SK-N-SH (cell line): ENCODE measurements around the gene RNF4. TPM values are rescaled to one million over a fixed set of nuclear protein-coding genes. Genes with fewer than 3 reads are reported as not detected.

Experiments used
- CTCF ChIA-PET: fragments of 300-600, 350-600 bp; formaldehyde crosslinking; extraction: SDS; loops from one replicate; lab custom pipeline; 2021; lab: Yijun Ruan, JAX
- POLR2A ChIA-PET: fragments of 350-600 bp; sonication (Branson Sonifier 250); formaldehyde crosslinking; extraction: SDS; loops from one replicate; lab custom pipeline; 2020; ENCODE audit warnings: antibody characterized with exemption, inconsistent platforms; lab: Yijun Ruan, JAX
- DNase-seq: peaks from one replicate; pipeline ENCODE4 v3.0.0; 2012
- H2AFZ ChIP-seq: fragments of 200-600 bp; sonication (generic); 2 replicates; pipeline ENCODE4 v1.8.1; 2016; ENCODE audit warnings: antibody characterized with exemption, mild to moderate bottlenecking, low read depth
- H3F3A ChIP-seq: fragments of 200-600 bp; sonication (generic); replicated peaks from 2 replicates; pipeline ENCODE3; 2016; ENCODE audit warnings: antibody characterized with exemption, mild to moderate bottlenecking; ENCODE audit not compliant: insufficient read depth
- H3K27ac ChIP-seq, 2 experiments: fragments of 200-500 bp in 1 of 2; fragments of 200-600 bp in 1 of 2; sonication (Bioruptor generic) in 1 of 2; sonication (generic), shearing (Covaris generic) in 1 of 2; 2 replicates each; pipeline versions ENCODE4 v1.5.1 to v1.6.1; 2014 to 2016; ENCODE audit warnings: low read depth in 2 of 2, inconsistent platforms in 1 of 2, low read length in 1 of 2, mild to moderate bottlenecking in 1 of 2, mixed read lengths in 1 of 2
- H3K27me3 ChIP-seq: fragments of 200-600 bp; sonication (generic), shearing (Covaris generic); 2 replicates; pipeline ENCODE4 v1.6.1; 2016; ENCODE audit warnings: mixed run types; ENCODE audit not compliant: insufficient read depth
- H3K36me3 ChIP-seq, 2 experiments: fragments of 200-500 bp in 1 of 2; fragments of 200-600 bp in 1 of 2; sonication (Bioruptor generic) in 1 of 2; sonication (generic) in 1 of 2; replicated peaks in 1 of 2; 2 replicates each; pipeline versions ENCODE3 to v1.5.1; 2014 to 2016; ENCODE audit warnings: low read length in 1 of 2, mild to moderate bottlenecking in 1 of 2; ENCODE audit not compliant: insufficient read depth in 2 of 2, control insufficient read depth in 1 of 2
- H3K4me1 ChIP-seq, 2 experiments: fragments of 200-500 bp in 1 of 2; fragments of 200-600 bp in 1 of 2; sonication (Bioruptor generic) in 1 of 2; sonication (generic), shearing (Covaris generic) in 1 of 2; 2 replicates each; pipeline versions ENCODE4 v1.5.1 to v1.6.1; 2014 to 2016; ENCODE audit warnings: low read depth in 1 of 2, low read length in 1 of 2, mixed run types in 1 of 2; ENCODE audit not compliant: insufficient read depth in 2 of 2, control insufficient read depth in 1 of 2
- H3K4me2 ChIP-seq: fragments of 200-600 bp; sonication (generic), shearing (Covaris generic); 2 replicates; pipeline ENCODE4 v1.6.1; 2017; ENCODE audit warnings: mixed run types
- H3K4me3 ChIP-seq, 2 experiments: fragments of 200-500 bp in 1 of 2; fragments of 200-600 bp in 1 of 2; sonication (Bioruptor generic) in 1 of 2; sonication (generic), shearing (Covaris generic) in 1 of 2; 2 replicates each; pipeline versions ENCODE4 v1.5.1 to v1.8.1; 2014 to 2016; ENCODE audit warnings: low read depth in 2 of 2, inconsistent platforms in 1 of 2, low read length in 1 of 2, mild to moderate bottlenecking in 1 of 2, mixed read lengths in 1 of 2, moderate library complexity in 1 of 2
- H3K79me2 ChIP-seq: fragments of 200-600 bp; sonication (generic); 2 replicates; pipeline ENCODE4 v1.8.1; 2017; ENCODE audit warnings: mild to moderate bottlenecking; ENCODE audit not compliant: insufficient read depth
- H3K9ac ChIP-seq: fragments of 200-600 bp; sonication (generic); 2 replicates; pipeline ENCODE4 v1.6.1; 2017; ENCODE audit warnings: mixed run types
- H3K9me2 ChIP-seq: fragments of 200-600 bp; sonication (generic); 2 replicates; pipeline ENCODE4 v1.6.1; 2017; ENCODE audit warnings: mixed run types
- H3K9me3 ChIP-seq: fragments of 200-600 bp; sonication (generic); 2 replicates; pipeline ENCODE4 v1.6.1; 2017; ENCODE audit warnings: mixed run types, mild to moderate bottlenecking, moderate library complexity
- H4K20me1 ChIP-seq: fragments of 200-600 bp; sonication (generic); 2 replicates; pipeline ENCODE4 v1.6.1; 2017; ENCODE audit warnings: mild to moderate bottlenecking, mixed run types; ENCODE audit not compliant: insufficient read depth
- CTCF ChIP-seq: fragments of 200-600 bp; sonication (generic); IDR thresholded peaks from 2 replicates; pipeline ENCODE4 v1.6.1; 2017; ENCODE audit warnings: antibody characterized with exemption, mild to moderate bottlenecking, moderate library complexity
- ELF1 ChIP-seq: IDR thresholded peaks from 2 replicates; pipeline ENCODE4 v1.4.0; 2012
- EP300 ChIP-seq, 2 experiments: IDR thresholded peaks; 2 replicates each; pipeline versions ENCODE4 v1.4.0 to v1.6.1; 2012; ENCODE audit warnings: borderline replicate concordance in 1 of 2, low read depth in 1 of 2, low read length in 1 of 2
- EZH2phosphoT487 ChIP-seq: fragments of 200-600 bp; sonication (generic); IDR thresholded peaks from 2 replicates; pipeline ENCODE4 v1.6.1; 2017; ENCODE audit warnings: low read depth, mixed run types, mild to moderate bottlenecking, antibody characterized with exemption, moderate library complexity, borderline replicate concordance
- FOXJ3 ChIP-seq: sonication (generic); formaldehyde crosslinking; IDR thresholded peaks from 2 replicates; pipeline ENCODE4 v1.5.1; 2020; ENCODE audit warnings: mild to moderate bottlenecking, missing genetic modification reagents
- FOXM1 ChIP-seq: IDR thresholded peaks from 2 replicates; pipeline ENCODE4 v1.4.0; 2012; ENCODE audit warnings: low read depth, mild to moderate bottlenecking
- GABPA ChIP-seq: IDR thresholded peaks from 2 replicates; pipeline ENCODE4 v1.4.0; 2012; ENCODE audit warnings: low read depth, mild to moderate bottlenecking
- GATA2 ChIP-seq: sonication (generic); formaldehyde crosslinking; IDR thresholded peaks from 2 replicates; pipeline ENCODE4 v1.5.0; 2020; ENCODE audit warnings: mild to moderate bottlenecking, missing genetic modification reagents
- MAX ChIP-seq: IDR thresholded peaks from 2 replicates; pipeline ENCODE4 v1.4.0; 2012; ENCODE audit warnings: low read depth
- MEF2A ChIP-seq: IDR thresholded peaks from 2 replicates; pipeline ENCODE4 v1.4.0; 2012; ENCODE audit warnings: low read depth, borderline replicate concordance
- POLR2AphosphoS5 ChIP-seq: IDR thresholded peaks from 2 replicates; pipeline ENCODE4 v1.6.1; 2012; ENCODE audit warnings: low read depth, low read length
- RAD21 ChIP-seq: IDR thresholded peaks from 2 replicates; pipeline ENCODE4 v1.6.1; 2012; ENCODE audit warnings: mild to moderate bottlenecking, low read length
- RCOR1 ChIP-seq: fragments of 150-350 bp; IDR thresholded peaks from 2 replicates; pipeline ENCODE4 v1.6.1; 2017; ENCODE audit warnings: antibody characterized with exemption, low read length
- SIN3A ChIP-seq: IDR thresholded peaks from 2 replicates; pipeline ENCODE4 v1.6.1; 2012; ENCODE audit warnings: low read depth, mild to moderate bottlenecking, low read length, moderate library complexity, borderline replicate concordance
- TAF1 ChIP-seq: IDR thresholded peaks from 2 replicates; pipeline ENCODE4 v1.6.1; 2012; ENCODE audit warnings: low read depth, mild to moderate bottlenecking, low read length, moderate library complexity, borderline replicate concordance
- TCF12 ChIP-seq: IDR thresholded peaks from 2 replicates; pipeline ENCODE4 v1.4.0; 2012
- TEAD4 ChIP-seq: IDR thresholded peaks from 2 replicates; pipeline ENCODE4 v1.4.0; 2012; ENCODE audit warnings: mild to moderate bottlenecking, borderline replicate concordance; ENCODE audit not compliant: insufficient read depth
- YY1 ChIP-seq: IDR thresholded peaks from 2 replicates; pipeline ENCODE4 v1.4.0; 2012; ENCODE audit warnings: low read depth, mild to moderate bottlenecking
- WGBS: methylation state at CpG from one replicate; pipeline ENCODE4 v1.1.6; 2017; ENCODE audit warnings: low lambda C conversion rate; 5-methylcytosine and 5-hydroxymethylcytosine counted together
- polyA plus RNA-seq, 3 experiments: library from polyadenylated mRNA; depleted of rRNA; stranded (reverse); fragments of >200 nt; gene quantifications; 2 replicates each; pipeline ENCODE4 v1.2.3, GENCODE V29; 2012
- TF ChIP-seq, protein P1 (sequence below): IDR thresholded peaks from 2 replicates; pipeline ENCODE4 v1.4.0; 2012; ENCODE audit warnings: low read depth, borderline replicate concordance
- TF ChIP-seq, protein P2 (sequence below): fragments of 150-350 bp; IDR thresholded peaks from 2 replicates; pipeline ENCODE4 v1.6.1; 2017; ENCODE audit warnings: antibody characterized with exemption, low read length, low read depth, borderline replicate concordance

The RNF4 gene
- polyA plus RNA-seq, 1 of the 3 experiments (the other 2 are of a cell fraction) = 60.7 TPM

DNA sequence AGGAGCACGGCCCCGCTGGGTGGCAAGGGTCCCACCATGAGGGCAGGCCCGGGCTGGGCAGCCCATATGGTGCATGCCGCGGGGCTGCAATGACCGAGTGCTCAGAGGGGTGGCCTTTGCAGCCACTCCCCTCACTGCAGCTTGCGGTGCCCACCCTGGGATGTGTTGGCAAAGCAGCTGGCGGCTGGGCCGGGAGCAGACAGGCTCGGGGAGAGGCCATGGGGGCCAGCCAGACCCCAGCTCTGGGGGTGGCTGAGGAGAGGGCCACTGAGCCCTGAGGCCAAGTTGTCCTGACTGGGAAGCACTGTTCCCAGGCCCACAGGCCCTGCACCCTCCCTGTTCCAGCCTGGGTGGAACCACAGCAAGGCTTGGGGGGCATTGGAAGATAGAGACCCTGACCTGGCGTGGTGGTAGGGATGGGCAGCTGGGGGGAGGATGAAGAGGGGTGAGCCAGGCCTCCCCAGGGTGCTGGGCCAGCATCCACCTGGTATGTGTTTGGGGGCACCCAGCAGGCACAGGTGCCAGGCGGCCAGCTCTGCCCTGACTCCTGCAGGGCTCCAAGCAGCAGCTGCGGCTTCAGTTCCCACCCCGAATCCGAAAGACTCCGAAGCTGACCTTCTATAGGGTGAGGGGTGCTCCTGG lies 18.4 kb upstream of the RNF4 start:
- H3K9me3 ChIP-seq = no peaks in the 10 kb centered on the region
- no peak overlapping the region for H2AFZ ChIP-seq
- DNase-seq = no peak
- WGBS = 33% methylated on average over 3 of the region's 16 CpGs
- no peak overlapping the region for H3K4me3 ChIP-seq
- H3K27me3 ChIP-seq = no peaks in the 10 kb centered on the region; the same call in 1 of the 2 replicates
- H3K4me2 ChIP-seq = no peak overlapping the region
- no peaks in the 10 kb centered on the region for H3K9me2 ChIP-seq
- ChIA-PET CTCF (interaction anchor here (0.9 to 2.9 kb wide), 4 partner anchors 9 to 32 kb away, joined by 3 to 8 read pairs (median 4); partner anchors contain the start of gene CFAP99), POLR2A (interaction anchor here (0.6 kb wide), 1 partner anchor 78 kb away, joined by 4 read pairs; no protein-coding TSS in a partner anchor)
- no peaks in the 10 kb centered on the region for H3K79me2 ChIP-seq
- H3K4me1 ChIP-seq = no peaks in the 10 kb centered on the region
- no peak overlapping the region for H3K9ac ChIP-seq
- H4K20me1 ChIP-seq = no peaks in the 10 kb centered on the region
- H3K27ac ChIP-seq = no peak overlapping the region
- H3F3A ChIP-seq = no peaks in the 10 kb centered on the region
- TF ChIP-seq EP300 (IDR thresholded peaks at IDR 0.05; ENCODE audit: borderline replicate concordance in 1 of 2, low read depth in 1 of 2, low read length in 1 of 2) (no peak), MAX (no peak), GATA2 (no peak), ELF1 (no peak), FOXM1 (no peak), POLR2AphosphoS5 (no peak), RCOR1 (no peak), MEF2A (no peak), GABPA (no peak), TCF12 (no peak), TEAD4 (no peak), YY1 (no peak), RAD21 (no peak), CTCF (no peak), SIN3A (no peak), FOXJ3 (CRISPR knock-in tag) (no peak), EZH2phosphoT487 (no peak), TAF1 (no peak)
- TF ChIP-seq, protein P1, sequence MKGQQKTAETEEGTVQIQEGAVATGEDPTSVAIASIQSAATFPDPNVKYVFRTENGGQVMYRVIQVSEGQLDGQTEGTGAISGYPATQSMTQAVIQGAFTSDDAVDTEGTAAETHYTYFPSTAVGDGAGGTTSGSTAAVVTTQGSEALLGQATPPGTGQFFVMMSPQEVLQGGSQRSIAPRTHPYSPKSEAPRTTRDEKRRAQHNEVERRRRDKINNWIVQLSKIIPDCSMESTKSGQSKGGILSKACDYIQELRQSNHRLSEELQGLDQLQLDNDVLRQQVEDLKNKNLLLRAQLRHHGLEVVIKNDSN = no peak
- TF ChIP-seq, protein P2, sequence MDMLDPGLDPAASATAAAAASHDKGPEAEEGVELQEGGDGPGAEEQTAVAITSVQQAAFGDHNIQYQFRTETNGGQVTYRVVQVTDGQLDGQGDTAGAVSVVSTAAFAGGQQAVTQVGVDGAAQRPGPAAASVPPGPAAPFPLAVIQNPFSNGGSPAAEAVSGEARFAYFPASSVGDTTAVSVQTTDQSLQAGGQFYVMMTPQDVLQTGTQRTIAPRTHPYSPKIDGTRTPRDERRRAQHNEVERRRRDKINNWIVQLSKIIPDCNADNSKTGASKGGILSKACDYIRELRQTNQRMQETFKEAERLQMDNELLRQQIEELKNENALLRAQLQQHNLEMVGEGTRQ = no peak
- H3K36me3 ChIP-seq = no peaks in the 10 kb centered on the region
